Endothelial cell of umbilical vein (primary cell): Measurements from ENCODE around the gene SIPA1L3. TPM values are rescaled to one million over a fixed set of nuclear protein-coding genes. Genes with fewer than 3 reads are reported as not detected.

Source experiments
- BruUV-seq: library from RNA; stranded (reverse); fragments of 400-500 nt; replicated peaks from 2 replicates; lab custom pipeline; 2021; lab: Mats Ljungman, UMichigan
- CTCF ChIA-PET: fragments of 300-600, 350-600 bp; sonication (Branson Sonifier 250); formaldehyde crosslinking; loops from one replicate; lab custom pipeline; 2021; ENCODE audit warnings: antibody characterized with exemption, inconsistent platforms; lab: Charles Lee
- POLR2A ChIA-PET: fragments of 300-600, 350-600 bp; sonication (Branson Sonifier 250); formaldehyde crosslinking; loops from one replicate; lab custom pipeline; 2021; ENCODE audit warnings: antibody characterized with exemption, inconsistent platforms; lab: Charles Lee
- DNase-seq: peaks from one replicate; pipeline ENCODE4 v3.0.0-alpha.2; 2011; ENCODE audit warnings: low read depth, low spot score
- FAIRE-seq: peaks from 2 replicates; lab custom pipeline; 2011; peaks lifted over from hg19 to GRCh38; lab: Jason Lieb, UNC
- H2AFZ ChIP-seq: 2 replicates; pipeline ENCODE4 v1.6.0; 2012; ENCODE audit warnings: low read depth, low read length, control low read depth, inconsistent platforms
- H3K27ac ChIP-seq: 2 replicates; pipeline ENCODE4 v1.5.1; 2011; ENCODE audit warnings: low read depth, mild to moderate bottlenecking, control low read depth, low read length, moderate library complexity; ENCODE audit not compliant: insufficient read depth
- H3K27me3 ChIP-seq, 2 experiments: 2 replicates each; pipeline versions ENCODE4 v1.6.0 to v1.6.1; 2011; ENCODE audit warnings: low read length in 2 of 2, mixed read lengths in 1 of 2; ENCODE audit not compliant: control insufficient read depth in 2 of 2, insufficient read depth in 2 of 2
- H3K36me3 ChIP-seq, 2 experiments: 2 replicates in 1 of 2; 3 replicates in 1 of 2; pipeline ENCODE4 v1.5.1; 2011; ENCODE audit warnings: low read length in 2 of 2, mild to moderate bottlenecking in 1 of 2, moderate library complexity in 1 of 2; ENCODE audit not compliant: control insufficient read depth in 2 of 2, insufficient read depth in 2 of 2; ENCODE audit errors: extremely low read depth in 1 of 2
- H3K4me1 ChIP-seq: 3 replicates; pipeline ENCODE4 v1.5.1; 2011; ENCODE audit warnings: mild to moderate bottlenecking, low read length; ENCODE audit not compliant: control insufficient read depth, insufficient read depth; ENCODE audit errors: extremely low read depth
- H3K4me2 ChIP-seq: 2 replicates; pipeline ENCODE4 v1.6.1; 2011; ENCODE audit warnings: low read length, control low read depth, mixed read lengths; ENCODE audit not compliant: insufficient read depth
- H3K4me3 ChIP-seq, 3 experiments: fragments of 200-600 bp in 1 of 3; sonication (generic), shearing (Covaris generic) in 1 of 3; replicated peaks in 1 of 3; 2 replicates each; pipeline ENCODE4 v1.5.1; 2011 to 2016; ENCODE audit warnings: control low read depth in 3 of 3, low read length in 3 of 3, mild to moderate bottlenecking in 2 of 3, inconsistent platforms in 1 of 3, low read depth in 1 of 3, moderate library complexity in 1 of 3; ENCODE audit not compliant: insufficient read depth in 1 of 3
- H3K79me2 ChIP-seq: 2 replicates; pipeline ENCODE4 v1.6.0; 2012; ENCODE audit warnings: low read length, inconsistent platforms; ENCODE audit not compliant: control insufficient read depth, insufficient read depth
- H3K9ac ChIP-seq: replicated peaks from 2 replicates; pipeline ENCODE3; 2011; ENCODE audit warnings: low read length, control low read depth; ENCODE audit not compliant: insufficient read depth; ENCODE audit errors: extremely low read depth
- H3K9me1 ChIP-seq: replicated peaks from 3 replicates; pipeline ENCODE4 v1.6.0; 2011; ENCODE audit warnings: mild to moderate bottlenecking, low read length; ENCODE audit not compliant: control insufficient read depth, insufficient read depth; ENCODE audit errors: extremely low read depth
- H3K9me3 ChIP-seq: replicated peaks from 2 replicates; pipeline ENCODE4 v1.5.1; 2012; ENCODE audit warnings: low read length, inconsistent platforms; ENCODE audit not compliant: control insufficient read depth, insufficient read depth
- H4K20me1 ChIP-seq: replicated peaks from 2 replicates; pipeline ENCODE3; 2011; ENCODE audit warnings: mild to moderate bottlenecking, low read length; ENCODE audit not compliant: control insufficient read depth, insufficient read depth; ENCODE audit errors: extremely low read depth
- EZH2 ChIP-seq: IDR thresholded peaks from 2 replicates; pipeline ENCODE4 v1.6.1; 2012; ENCODE audit warnings: borderline replicate concordance, low read depth, mild to moderate bottlenecking, moderate library complexity, low read length, inconsistent platforms; ENCODE audit not compliant: severe bottlenecking
- FOS ChIP-seq: IDR thresholded peaks from 2 replicates; pipeline ENCODE4 v1.6.1; 2011; ENCODE audit warnings: mild to moderate bottlenecking, low read length, moderate library complexity, borderline replicate concordance; ENCODE audit not compliant: insufficient read depth
- GATA2 ChIP-seq: IDR thresholded peaks from 2 replicates; pipeline ENCODE4 v1.7.0; 2011; ENCODE audit warnings: low read depth, mild to moderate bottlenecking, moderate library complexity, mixed read lengths, low read length; ENCODE audit not compliant: insufficient read length, insufficient read depth
- JUN ChIP-seq: IDR thresholded peaks from 2 replicates; pipeline ENCODE4 v1.6.1; 2011; ENCODE audit warnings: borderline replicate concordance, low read depth; ENCODE audit not compliant: insufficient read length, insufficient read depth
- MYC ChIP-seq: IDR thresholded peaks from one replicate; pipeline ENCODE4 v1.6.1; 2011; ENCODE audit warnings: mild to moderate bottlenecking, low read depth, low read length
- POLR2A ChIP-seq: IDR thresholded peaks from 2 replicates; pipeline ENCODE4 v1.6.1; 2012; ENCODE audit warnings: low read depth, mild to moderate bottlenecking, control low read depth, low read length
- POLR2AphosphoS5 ChIP-seq: IDR thresholded peaks from 2 replicates; pipeline ENCODE4 v1.6.1; 2012; ENCODE audit warnings: low read depth, mild to moderate bottlenecking, control low read depth, low read length, moderate library complexity; ENCODE audit not compliant: insufficient read depth
- dilution Hi-C: fragments of 300-500 bp; cut with MboI; formaldehyde crosslinking; loops from one replicate; pipeline ENCODE4 v1.15.0; 2019; ENCODE audit warnings: low sequenced_read_pairs; ENCODE audit not compliant: extremely low pct_ligation_motif_present
- intact Hi-C: fragments of 100-400 bp; cut with micrococcal nuclease; formaldehyde crosslinking; loops from one replicate; pipeline ENCODE4 v1.10.0; 2022
- polyA plus RNA-seq, 4 experiments: library from polyadenylated mRNA; depleted of rRNA in 3 of 4; stranded (reverse) in 3 of 4; unstranded in 1 of 4; fragments of >200 nt; gene quantifications; 2 replicates each; pipeline versions ENCODE4 v1.2.1 to v1.2.3, GENCODE V29; 2011 to 2012; ENCODE audit warnings: missing spikeins in 1 of 4
- total RNA-seq: library from RNA; stranded (reverse); gene quantifications from 2 replicates; pipeline ENCODE4 v1.2.3, GENCODE V29; 2021
- TF ChIP-seq, protein P1 (sequence below), 2 donors: IDR thresholded peaks; 1 replicate in 1 of 2; 2 replicates in 1 of 2; pipeline ENCODE4 v1.5.1; 2011; ENCODE audit warnings: low read length in 2 of 2, mild to moderate bottlenecking in 2 of 2, moderate library complexity in 2 of 2, control low read depth in 1 of 2, inconsistent platforms in 1 of 2, low read depth in 1 of 2; ENCODE audit not compliant: insufficient read depth in 1 of 2; ENCODE audit errors: extremely low read depth in 1 of 2
- TF ChIP-seq, protein P2 (sequence below): IDR thresholded peaks from 2 replicates; pipeline ENCODE4 v1.6.1; 2011; ENCODE audit not compliant: insufficient read depth, insufficient read length

The SIPA1L3 gene
- total and polyA plus RNA-seq, 2 donors (not counting 3 experiments of a cell fraction or from before 2014, with no cell fraction given) = 14.2 to 47.2 TPM

DNA sequence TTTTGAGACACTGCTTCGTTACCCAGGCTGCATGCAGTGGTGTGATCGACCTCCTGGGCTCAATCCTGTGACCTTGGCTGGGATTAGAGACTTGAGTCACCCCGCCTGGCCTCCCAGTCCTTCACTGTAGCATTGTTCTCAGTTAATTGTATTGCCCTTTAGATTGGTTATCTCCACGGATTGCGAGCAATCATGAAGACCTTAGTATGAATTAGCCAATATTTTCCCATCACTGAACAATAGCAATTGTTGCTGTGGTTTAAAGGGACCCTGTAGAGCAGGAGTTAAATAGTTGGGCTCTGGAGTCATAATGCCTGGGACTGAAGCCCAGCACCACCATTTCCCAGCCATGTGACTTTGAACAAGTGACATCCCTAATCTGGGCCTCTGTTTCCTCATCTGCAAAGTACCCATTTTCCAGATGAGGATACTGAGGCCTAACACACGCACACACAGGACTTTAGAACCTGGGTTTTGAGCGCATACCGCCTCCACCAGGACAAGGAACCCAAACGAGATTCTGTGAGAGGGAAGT lies 340.8 kb downstream of the SIPA1L3 start:
- FAIRE-seq (no peak), DNase-seq (no peak)
- Histone ChIP-seq H4K20me1 (no peaks in the 10 kb centered on the region), H3K9me3 (no peaks in the 10 kb centered on the region), H3K27me3 (no peaks in the 10 kb centered on the region), H3K79me2 (no peaks in the 10 kb centered on the region), H3K4me3 (no peak overlapping the region), H3K4me2 (no peak overlapping the region), H3K36me3 (no peaks in the 10 kb centered on the region), H3K9ac (no peak overlapping the region), H3K9me1 (no peaks in the 10 kb centered on the region), H3K27ac (no peak overlapping the region), H3K4me1 (peaks cover 9% of the 10 kb centered on the region), H2AFZ (no peak overlapping the region)
- TF ChIP-seq GATA2 (peak; percentile 13), FOS (no peak), POLR2AphosphoS5 (no peak), POLR2A (no peak)
- ChIA-PET CTCF (interaction anchor here (2.1 to 8.5 kb wide), 2 partner anchors 87 kb away, joined by 10 to 123 read pairs; partner anchors contain the start of gene CATSPERG), POLR2A (no interaction called here)
- dilution Hi-C loops (no loop called here), intact Hi-C loops (no loop called here)
- no TSS peak for BruUV-seq

DNA sequence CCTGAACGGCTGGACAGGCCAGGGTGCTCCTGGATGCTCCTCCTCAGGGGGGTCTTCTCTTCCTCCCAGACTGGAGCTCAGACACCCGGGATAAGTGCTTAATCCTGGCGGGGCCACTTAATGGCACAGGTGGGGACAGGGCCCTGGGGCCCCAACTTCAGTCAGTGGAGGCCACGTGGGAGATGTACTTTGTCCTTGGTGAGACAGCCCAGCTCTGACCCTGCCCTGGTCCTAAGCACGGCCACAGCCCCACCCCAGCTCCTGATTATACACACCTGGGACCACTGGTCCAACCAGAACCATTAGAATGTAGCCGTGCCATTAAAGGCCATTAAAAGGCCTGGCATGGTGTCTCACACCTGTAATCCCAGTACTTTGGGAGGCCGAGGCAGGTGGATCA lies 341.4 kb downstream of the SIPA1L3 start:
- no peaks in the 10 kb centered on the region for H3K79me2 ChIP-seq
- DNase-seq (no peak), FAIRE-seq (no peak)
- H3K27me3 ChIP-seq = no peaks in the 10 kb centered on the region
- H3K36me3 ChIP-seq = no peaks in the 10 kb centered on the region
- H3K9ac ChIP-seq = no peak overlapping the region
- no peak for TF ChIP-seq FOS
- TF ChIP-seq GATA2 = no peak
- no peak for TF ChIP-seq MYC
- no peak for TF ChIP-seq EZH2
- TF ChIP-seq POLR2AphosphoS5 = no peak
- no peak for TF ChIP-seq JUN
- no peak for TF ChIP-seq POLR2A
- TF ChIP-seq, protein P1, sequence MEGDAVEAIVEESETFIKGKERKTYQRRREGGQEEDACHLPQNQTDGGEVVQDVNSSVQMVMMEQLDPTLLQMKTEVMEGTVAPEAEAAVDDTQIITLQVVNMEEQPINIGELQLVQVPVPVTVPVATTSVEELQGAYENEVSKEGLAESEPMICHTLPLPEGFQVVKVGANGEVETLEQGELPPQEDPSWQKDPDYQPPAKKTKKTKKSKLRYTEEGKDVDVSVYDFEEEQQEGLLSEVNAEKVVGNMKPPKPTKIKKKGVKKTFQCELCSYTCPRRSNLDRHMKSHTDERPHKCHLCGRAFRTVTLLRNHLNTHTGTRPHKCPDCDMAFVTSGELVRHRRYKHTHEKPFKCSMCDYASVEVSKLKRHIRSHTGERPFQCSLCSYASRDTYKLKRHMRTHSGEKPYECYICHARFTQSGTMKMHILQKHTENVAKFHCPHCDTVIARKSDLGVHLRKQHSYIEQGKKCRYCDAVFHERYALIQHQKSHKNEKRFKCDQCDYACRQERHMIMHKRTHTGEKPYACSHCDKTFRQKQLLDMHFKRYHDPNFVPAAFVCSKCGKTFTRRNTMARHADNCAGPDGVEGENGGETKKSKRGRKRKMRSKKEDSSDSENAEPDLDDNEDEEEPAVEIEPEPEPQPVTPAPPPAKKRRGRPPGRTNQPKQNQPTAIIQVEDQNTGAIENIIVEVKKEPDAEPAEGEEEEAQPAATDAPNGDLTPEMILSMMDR (IDR thresholded peaks at IDR 0.05; ENCODE audit: extremely low read depth in 1 of 2, insufficient read depth in 1 of 2, low read depth in 1 of 2, low read length in 2 of 2) = no peak
- TF ChIP-seq, protein P2, sequence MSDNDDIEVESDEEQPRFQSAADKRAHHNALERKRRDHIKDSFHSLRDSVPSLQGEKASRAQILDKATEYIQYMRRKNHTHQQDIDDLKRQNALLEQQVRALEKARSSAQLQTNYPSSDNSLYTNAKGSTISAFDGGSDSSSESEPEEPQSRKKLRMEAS = no peak
- intact Hi-C loops = no loop called here
- no peaks in the 10 kb centered on the region for H4K20me1 ChIP-seq
- dilution Hi-C loops = no loop called here
- no peak overlapping the region for H3K4me2 ChIP-seq
- no peak overlapping the region for H2AFZ ChIP-seq
- no peak overlapping the region for H3K4me3 ChIP-seq
- H3K9me1 ChIP-seq = no peaks in the 10 kb centered on the region
- peaks cover 9% of the 10 kb centered on the region for H3K4me1 ChIP-seq
- BruUV-seq = no TSS peak
- H3K27ac ChIP-seq = no peak overlapping the region
- CTCF ChIA-PET = interaction anchor here (2.1 kb wide), 1 partner anchor 87 kb away, joined by 10 read pairs; the partner anchor contains the start of gene CATSPERG
- POLR2A ChIA-PET = no interaction called here
- no peaks in the 10 kb centered on the region for H3K9me3 ChIP-seq
